H1 (cell line): ENCODE measurements around the gene NID2. TPM values are rescaled to one million over a fixed set of nuclear protein-coding genes. Genes with fewer than 3 reads are reported as not detected.

Experiments
- CTCF ChIP-seq, 3 experiments: IDR thresholded peaks; 1 replicate in 2 of 3; 2 replicates in 1 of 3; pipeline versions ENCODE4 v1.5.1 to v1.6.1; 2011; ENCODE audit warnings: low read length in 3 of 3, mild to moderate bottlenecking in 3 of 3, inconsistent platforms in 2 of 3, low read depth in 1 of 3, moderate library complexity in 1 of 3; ENCODE audit not compliant: insufficient read depth in 1 of 3; ENCODE audit errors: control extremely low read depth in 1 of 3
- EP300 ChIP-seq, 2 experiments: IDR thresholded peaks; 1 replicate in 1 of 2; 2 replicates in 1 of 2; pipeline ENCODE4 v1.6.1; 2011 to 2012; ENCODE audit warnings: low read depth in 2 of 2, low read length in 2 of 2, mild to moderate bottlenecking in 2 of 2, borderline replicate concordance in 1 of 2, inconsistent platforms in 1 of 2, moderate library complexity in 1 of 2
- RAD21 ChIP-seq, 2 experiments: IDR thresholded peaks in 1 of 2; conservative IDR thresholded peaks in 1 of 2; 2 replicates each; pipeline ENCODE4 v1.6.1; 2011; ENCODE audit warnings: low read depth in 2 of 2, low read length in 2 of 2, improper control_type of control experiment in 1 of 2, inconsistent platforms in 1 of 2, mild to moderate bottlenecking in 1 of 2, moderate library complexity in 1 of 2
- SRF ChIP-seq: IDR thresholded peaks from 2 replicates; pipeline ENCODE4 v1.6.1; 2011; ENCODE audit warnings: mild to moderate bottlenecking, low read depth, low read length, moderate library complexity
- polyA plus RNA-seq, 7 experiments: library from polyadenylated mRNA; depleted of rRNA in 3 of 7; stranded (reverse) in 5 of 7; unstranded in 2 of 7; fragments of >200 nt in 5 of 7; fragments of 200-250 nt in 2 of 7; gene quantifications; 1 replicate in 5 of 7; 2 replicates in 1 of 7; 4 replicates in 1 of 7; pipeline versions ENCODE4 v1.2.1 to v1.2.3, GENCODE V29; 2011 to 2013; ENCODE audit warnings: missing spikeins in 2 of 7, mixed read lengths in 2 of 7
- total RNA-seq: library from RNA; stranded (reverse); fragmentation: NEBNext Ultra II Directional; extraction: Animal tissue kit (Norgen Biotek cat#: 25700); gene quantifications from 2 replicates; pipeline ENCODE4 v1.2.1, GENCODE V29; 2021

NID2 gene
- total and polyA plus RNA-seq, 2 of the 8 experiments (the other 6 are each of a cell fraction or from before 2014, with no cell fraction given): 6.1 to 12.6 TPM

- TF ChIP-seq RAD21 (IDR thresholded peaks at IDR 0.05 in 1 of 2, conservative IDR thresholded peaks at IDR 0.05 in 1 of 2; ENCODE audit: low read depth in 2 of 2, low read length in 2 of 2): no peak
- no peak for TF ChIP-seq CTCF (IDR thresholded peaks at IDR 0.05; ENCODE audit: control extremely low read depth in 1 of 3, insufficient read depth in 1 of 3, low read depth in 1 of 3, low read length in 3 of 3)
- TF ChIP-seq SRF: no peak
- no peak for TF ChIP-seq EP300 (IDR thresholded peaks at IDR 0.05; ENCODE audit: borderline replicate concordance in 1 of 2, low read depth in 2 of 2, low read length in 2 of 2)
Measured at GRCh38 chr14:52044791-52045522, 23.9 kb downstream of the NID2 start (continued).
